IMR-90 (cell line): ENCODE data around the gene SNCG. TPM values are rescaled to one million over a fixed set of nuclear protein-coding genes. Genes with fewer than 3 reads are reported as not detected.

Source experiments
- ATAC-seq: fragments of 200-7000 bp; cut with Tn5 transposase; 2 replicates; pipeline ENCODE4 v1.9.1; 2020; ENCODE audit warnings: low read depth, mild to moderate bottlenecking, moderate library complexity
- BruUV-seq: library from RNA; stranded (reverse); fragments of 400-500 nt; replicated peaks from 2 replicates; lab custom pipeline; 2021; lab: Mats Ljungman, UMichigan
- CTCF ChIA-PET: fragments of 300-600 bp; formaldehyde crosslinking; extraction: SDS; loops from one replicate; lab custom pipeline; 2021; ENCODE audit warnings: antibody characterized with exemption; lab: Yijun Ruan, JAX
- POLR2A ChIA-PET: fragments of 300-600 bp; sonication (Branson Sonifier 250); formaldehyde crosslinking; loops from one replicate; lab custom pipeline; 2022; ENCODE audit warnings: antibody characterized with exemption; ENCODE audit not compliant: unreplicated experiment; lab: Charles Lee
- DNase-seq: peaks from one replicate; pipeline ENCODE4 v3.0.0; 2013
- H2AFZ ChIP-seq: replicated peaks from 2 replicates; pipeline ENCODE3; 2013; ENCODE audit warnings: low read length, mild to moderate bottlenecking; ENCODE audit not compliant: poor library complexity
- H2AK5ac ChIP-seq: 2 replicates; pipeline ENCODE4 v1.6.1; 2013; ENCODE audit warnings: low read depth, low read length, inconsistent platforms
- H2AK9ac ChIP-seq: replicated peaks from 2 replicates; pipeline ENCODE3; 2013; ENCODE audit warnings: mild to moderate bottlenecking, low read depth, low read length, moderate library complexity; ENCODE audit not compliant: poor library complexity
- H2BK120ac ChIP-seq: 2 replicates; pipeline ENCODE4 v1.6.1; 2013; ENCODE audit warnings: low read depth, low read length, inconsistent platforms
- H2BK15ac ChIP-seq: 3 replicates; pipeline ENCODE4 v1.6.1; 2013; ENCODE audit warnings: low read depth, low read length, inconsistent platforms
- H2BK20ac ChIP-seq: 2 replicates; pipeline ENCODE4 v1.6.1; 2013; ENCODE audit warnings: low read depth, mild to moderate bottlenecking, inconsistent platforms, low read length, moderate library complexity
- H2BK5ac ChIP-seq: 2 replicates; pipeline ENCODE4 v1.6.1; 2013; ENCODE audit warnings: mild to moderate bottlenecking, low read depth, low read length, inconsistent platforms; ENCODE audit not compliant: poor library complexity, severe bottlenecking
- H3K14ac ChIP-seq: replicated peaks from 2 replicates; pipeline ENCODE4 v1.6.1; 2013; ENCODE audit warnings: low read depth, low read length, inconsistent platforms
- H3K18ac ChIP-seq: 2 replicates; pipeline ENCODE4 v1.6.1; 2013; ENCODE audit warnings: low read depth, low read length, control low read depth
- H3K23ac ChIP-seq: 2 replicates; pipeline ENCODE4 v1.6.1; 2013; ENCODE audit warnings: low read depth, low read length, inconsistent platforms
- H3K27ac ChIP-seq: 2 replicates; pipeline ENCODE4 v1.5.1; 2013; ENCODE audit warnings: mild to moderate bottlenecking, control low read depth, low read length; ENCODE audit not compliant: insufficient read depth
- H3K27me3 ChIP-seq: 2 replicates; pipeline ENCODE4 v1.6.1; 2013; ENCODE audit warnings: low read length; ENCODE audit not compliant: control insufficient read depth, insufficient read depth
- H3K36me3 ChIP-seq: 2 replicates; pipeline ENCODE4 v1.6.1; 2013; ENCODE audit warnings: low read length, mixed read lengths; ENCODE audit not compliant: control insufficient read depth, insufficient read depth
- H3K4ac ChIP-seq: 2 replicates; pipeline ENCODE4 v1.6.1; 2013; ENCODE audit warnings: low read depth, low read length, inconsistent platforms
- H3K4me1 ChIP-seq: 2 replicates; pipeline ENCODE4 v1.6.1; 2013; ENCODE audit warnings: low read length, mixed read lengths; ENCODE audit not compliant: control insufficient read depth, insufficient read depth
- H3K4me2 ChIP-seq: 2 replicates; pipeline ENCODE4 v1.6.1; 2013; ENCODE audit warnings: low read depth, mild to moderate bottlenecking, control low read depth, low read length, moderate library complexity
- H3K4me3 ChIP-seq: 2 replicates; pipeline ENCODE4 v1.5.1; 2013; ENCODE audit warnings: low read depth, mild to moderate bottlenecking, control low read depth, low read length, moderate library complexity; ENCODE audit not compliant: insufficient read depth
- H3K56ac ChIP-seq: 2 replicates; pipeline ENCODE4 v1.6.1; 2013; ENCODE audit warnings: low read length, inconsistent platforms; ENCODE audit not compliant: insufficient read depth; ENCODE audit errors: extremely low read depth
- H3K79me1 ChIP-seq, 2 experiments: 2 replicates each; pipeline ENCODE4 v1.6.1; 2013; ENCODE audit warnings: low read length in 2 of 2, inconsistent platforms in 1 of 2, low read depth in 1 of 2
- H3K9ac ChIP-seq: 2 replicates; pipeline ENCODE4 v1.6.1; 2013; ENCODE audit warnings: low read depth, low read length, control low read depth
- H3K9me1 ChIP-seq: 2 replicates; pipeline ENCODE4 v1.6.1; 2013; ENCODE audit warnings: low read length, inconsistent platforms; ENCODE audit not compliant: insufficient read depth
- H3K9me3 ChIP-seq: 2 replicates; pipeline ENCODE4 v1.6.1; 2013; ENCODE audit warnings: low read length; ENCODE audit not compliant: control insufficient read depth, insufficient read depth
- H4K20me1 ChIP-seq: 2 replicates; pipeline ENCODE4 v1.6.1; 2013; ENCODE audit warnings: low read length, inconsistent platforms; ENCODE audit not compliant: insufficient read depth
- H4K5ac ChIP-seq: 2 replicates; pipeline ENCODE4 v1.6.1; 2013; ENCODE audit warnings: mild to moderate bottlenecking, low read depth, low read length, control low read depth
- H4K8ac ChIP-seq, 2 experiments: 2 replicates each; pipeline ENCODE4 v1.6.1; 2013; ENCODE audit warnings: low read depth in 2 of 2, low read length in 2 of 2, control low read depth in 1 of 2, inconsistent platforms in 1 of 2
- H4K91ac ChIP-seq: 2 replicates; pipeline ENCODE4 v1.6.1; 2013; ENCODE audit warnings: low read depth, low read length, inconsistent platforms; ENCODE audit not compliant: insufficient read depth
- BHLHE40 ChIP-seq: fragments of 150-350 bp; IDR thresholded peaks from 2 replicates; pipeline ENCODE4 v1.6.1; 2016; ENCODE audit warnings: mild to moderate bottlenecking, low read depth, low read length
- CEBPB ChIP-seq: IDR thresholded peaks from 2 replicates; pipeline ENCODE4 v1.6.1; 2012; ENCODE audit warnings: low read depth, low read length, improper control_type of control experiment
- CHD1 ChIP-seq: IDR thresholded peaks from 2 replicates; pipeline ENCODE4 v1.6.1; 2012; ENCODE audit warnings: low read depth, low read length, improper control_type of control experiment
- FOS ChIP-seq: fragments of 150-350 bp; IDR thresholded peaks from 2 replicates; pipeline ENCODE4 v1.6.1; 2016; ENCODE audit warnings: low read depth, low read length
- MAFK ChIP-seq: IDR thresholded peaks from 2 replicates; pipeline ENCODE4 v1.6.1; 2012; ENCODE audit warnings: low read depth, low read length, improper control_type of control experiment
- MAZ ChIP-seq: IDR thresholded peaks from 2 replicates; pipeline ENCODE4 v1.6.1; 2012; ENCODE audit warnings: low read depth, mild to moderate bottlenecking, low read length, improper control_type of control experiment, moderate library complexity, borderline replicate concordance
- MXI1 ChIP-seq: IDR thresholded peaks from 2 replicates; pipeline ENCODE4 v1.6.1; 2012; ENCODE audit warnings: low read depth, mild to moderate bottlenecking, low read length, moderate library complexity, borderline replicate concordance
- NFE2L2 ChIP-seq: fragments of 150-350 bp; IDR thresholded peaks from 2 replicates; pipeline ENCODE4 v1.6.1; 2016; ENCODE audit warnings: low read depth, mild to moderate bottlenecking, low read length
- POLR2A ChIP-seq: IDR thresholded peaks from 2 replicates; pipeline ENCODE4 v1.6.1; 2012; ENCODE audit warnings: mild to moderate bottlenecking, low read depth, low read length
- RAD21 ChIP-seq: IDR thresholded peaks from 2 replicates; pipeline ENCODE4 v1.6.1; 2012; ENCODE audit warnings: low read length, improper control_type of control experiment
- RCOR1 ChIP-seq: IDR thresholded peaks from 2 replicates; pipeline ENCODE4 v1.6.1; 2012; ENCODE audit warnings: mild to moderate bottlenecking, low read length, improper control_type of control experiment; ENCODE audit not compliant: insufficient replicate concordance
- RFX5 ChIP-seq: IDR thresholded peaks from 2 replicates; pipeline ENCODE4 v1.8.0; 2012; ENCODE audit warnings: low read depth, mild to moderate bottlenecking, low read length, moderate library complexity
- SMC3 ChIP-seq: fragments of 150-350 bp; IDR thresholded peaks from 2 replicates; pipeline ENCODE4 v1.6.1; 2016; ENCODE audit warnings: low read depth, mild to moderate bottlenecking, antibody characterized with exemption, low read length, moderate library complexity
- USF2 ChIP-seq: fragments of 150-350 bp; IDR thresholded peaks from 2 replicates; pipeline ENCODE4 v1.6.1; 2017; ENCODE audit warnings: mild to moderate bottlenecking, antibody characterized with exemption, low read length, low read depth
- WGBS, 2 experiments: methylation state at CpG; one replicate each; pipeline versions ENCODE4 v1.1.5 to v1.1.7; 2013; ENCODE audit warnings: missing lambda C conversion rate in 2 of 2; ENCODE audit not compliant: insufficient read length in 1 of 2; ENCODE audit errors: extremely low coverage in 2 of 2; 5-methylcytosine and 5-hydroxymethylcytosine counted together
- dilution Hi-C: fragments of 300-500 bp; cut with HindIII; formaldehyde crosslinking; loops from one replicate; pipeline ENCODE4 v1.14.3; 2018; ENCODE audit warnings: low sequenced_read_pairs; ENCODE audit not compliant: unreplicated experiment
- in situ Hi-C: fragments of 300-500 bp; cut with MboI; formaldehyde crosslinking; loops from 3 replicates; pipeline ENCODE4 v1.14.3; 2019; ENCODE audit warnings: low sequenced_read_pairs, inconsistent platforms, mixed read lengths
- intact Hi-C: fragments of 100-400 bp; cut with micrococcal nuclease; formaldehyde crosslinking; loops from 2 replicates; pipeline ENCODE4 v1.10.0; 2022
- polyA plus RNA-seq, 3 experiments: library from polyadenylated mRNA; depleted of rRNA; stranded (reverse); fragments of >200 nt; gene quantifications; 2 replicates each; pipeline ENCODE4 v1.2.3, GENCODE V29; 2012; ENCODE audit warnings: low replicate concordance in 1 of 3
- total RNA-seq: library from RNA; depleted of rRNA; stranded (reverse); fragments of >200 nt; gene quantifications from 2 replicates; pipeline ENCODE4 v1.2.3, GENCODE V29; 2012
- TF ChIP-seq, protein P1 (sequence below): fragments of 150-350 bp; IDR thresholded peaks from 2 replicates; pipeline ENCODE4 v1.6.1; 2016; ENCODE audit warnings: low read depth, mild to moderate bottlenecking, low read length, moderate library complexity, borderline replicate concordance

SNCG gene
- total and polyA plus RNA-seq, 2 of the 4 experiments (the other 2 are of a cell fraction): 10.6 to 19.0 TPM

GRCh38 chr10:86942441-86943315 is 15.7 kb upstream of the SNCG start:
- ATAC-seq (no peak), DNase-seq (no peak)
- no peak overlapping the region for H2BK20ac ChIP-seq
- no peak overlapping the region for H4K91ac ChIP-seq
- H4K20me1 ChIP-seq: no peaks in the 10 kb centered on the region
- WGBS, 2 experiments: 58% methylated on average over 64 of the region's 94 CpGs; no CpG with 5 or more reads in 1 of the 2 experiments
- no peak overlapping the region for H3K18ac ChIP-seq
- in situ Hi-C loops: no loop called here
- ChIA-PET POLR2A (no interaction called here), CTCF (no interaction called here)
- no peaks in the 10 kb centered on the region for H3K36me3 ChIP-seq
- H3K27ac ChIP-seq: no peak overlapping the region
- no peak overlapping the region for H3K23ac ChIP-seq
- H3K79me1 ChIP-seq: no peaks in the 10 kb centered on the region
- no peak overlapping the region for H2BK120ac ChIP-seq
- H3K9ac ChIP-seq: no peak overlapping the region
- peak overlapping the region; percentile 72 for H2AK9ac ChIP-seq
- no TSS peak for BruUV-seq
- H3K9me1 ChIP-seq: peaks cover under 1% of the 10 kb centered on the region; the same call in 1 of the 2 replicates
- no peaks in the 10 kb centered on the region for H3K9me3 ChIP-seq
- H4K5ac ChIP-seq: no peak overlapping the region
- no peak overlapping the region for H3K14ac ChIP-seq
- intact Hi-C loops: no loop called here
- H2BK15ac ChIP-seq: no peak overlapping the region
- H2AFZ ChIP-seq: peak overlapping the region; percentile 72
- dilution Hi-C loops: no loop called here
- peaks cover 9% of the 10 kb centered on the region for H3K27me3 ChIP-seq
- no peak overlapping the region for H3K4me3 ChIP-seq
- no peak overlapping the region for H3K4me2 ChIP-seq
- no peak overlapping the region for H3K56ac ChIP-seq
- no peaks in the 10 kb centered on the region for H3K4me1 ChIP-seq
- H3K4ac ChIP-seq: no peak overlapping the region
- H2BK5ac ChIP-seq: no peak overlapping the region
- H4K8ac ChIP-seq: no peak overlapping the region
- no peak overlapping the region for H2AK5ac ChIP-seq
- no peak for TF ChIP-seq MAFK
- TF ChIP-seq MXI1: no peak
- no peak for TF ChIP-seq MAZ
- no peak for TF ChIP-seq RFX5
- no peak for TF ChIP-seq CHD1
- no peak for TF ChIP-seq SMC3
- TF ChIP-seq FOS: no peak
- TF ChIP-seq BHLHE40: no peak
- no peak for TF ChIP-seq CEBPB
- no peak for TF ChIP-seq POLR2A
- no peak for TF ChIP-seq RCOR1
- no peak for TF ChIP-seq USF2
- TF ChIP-seq RAD21: no peak
- TF ChIP-seq NFE2L2: no peak
- TF ChIP-seq, protein P1, sequence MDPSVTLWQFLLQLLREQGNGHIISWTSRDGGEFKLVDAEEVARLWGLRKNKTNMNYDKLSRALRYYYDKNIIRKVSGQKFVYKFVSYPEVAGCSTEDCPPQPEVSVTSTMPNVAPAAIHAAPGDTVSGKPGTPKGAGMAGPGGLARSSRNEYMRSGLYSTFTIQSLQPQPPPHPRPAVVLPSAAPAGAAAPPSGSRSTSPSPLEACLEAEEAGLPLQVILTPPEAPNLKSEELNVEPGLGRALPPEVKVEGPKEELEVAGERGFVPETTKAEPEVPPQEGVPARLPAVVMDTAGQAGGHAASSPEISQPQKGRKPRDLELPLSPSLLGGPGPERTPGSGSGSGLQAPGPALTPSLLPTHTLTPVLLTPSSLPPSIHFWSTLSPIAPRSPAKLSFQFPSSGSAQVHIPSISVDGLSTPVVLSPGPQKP: no peak
